LNCaP clone FGC (cell line): Measurements from ENCODE around the gene REEP3.
"Not testable (repeated sequence)": the region's sequence is repeated elsewhere in the genome, so short reads cannot be mapped to it uniquely, and the experiment has no call there.

Experiments
- DNase-seq: peaks from one replicate; pipeline ENCODE4 v3.0.0-alpha.2; 2011; ENCODE audit warnings: low read depth
- H3K4me3 ChIP-seq: 2 replicates; pipeline ENCODE4 v1.5.1; 2011; ENCODE audit warnings: mild to moderate bottlenecking, low read depth, low read length, control low read depth
- CTCF ChIP-seq: IDR thresholded peaks from 2 replicates; pipeline ENCODE4 v1.5.1; 2012; ENCODE audit warnings: mild to moderate bottlenecking; ENCODE audit not compliant: control insufficient read depth, insufficient read depth; ENCODE audit errors: extremely low read depth

REEP3 gene

GRCh38 chr10:63554657-63555056 lies 33.5 kb downstream of the REEP3 start:
- DNase-seq: no peak
- no peak for TF ChIP-seq CTCF
- H3K4me3 ChIP-seq: no peak overlapping the region

GRCh38 chr10:63555330-63555729 lies 34.1 kb downstream of the REEP3 start:
- no peak for DNase-seq
- H3K4me3 ChIP-seq: no peak overlapping the region
- TF ChIP-seq CTCF: no peak

GRCh38 chr10:63558132-63558784 lies 37.1 kb downstream of the REEP3 start:
- no peak for DNase-seq
- no peak overlapping the region for H3K4me3 ChIP-seq
- no peak for TF ChIP-seq CTCF

- H3K4me3 ChIP-seq: no peak overlapping the region
- TF ChIP-seq CTCF: no peak
- no peak for DNase-seq
Measured at GRCh38 chr10:63561341-63561740, 40.1 kb downstream of the REEP3 start.

- no peak overlapping the region for H3K4me3 ChIP-seq
- no peak for DNase-seq
- TF ChIP-seq CTCF: no peak
Measured at GRCh38 chr10:63562391-63562790, 41.2 kb downstream of the REEP3 start.

GRCh38 chr10:63562857-63563256 lies 41.7 kb downstream of the REEP3 start:
- H3K4me3 ChIP-seq: no peak overlapping the region
- no peak for DNase-seq
- no peak for TF ChIP-seq CTCF

- no peak for DNase-seq
- H3K4me3 ChIP-seq: no peak overlapping the region
- TF ChIP-seq CTCF: no peak
Measured at GRCh38 chr10:63563623-63564022, 42.4 kb downstream of the REEP3 start.

GRCh38 chr10:63564731-63565130 lies 43.5 kb downstream of the REEP3 start:
- not testable (repeated sequence) for DNase-seq, H3K4me3 ChIP-seq
